ENCODE data around the gene CDC6.
A peak's percentile ranks its signal among the peaks of the same experiment; 100 is the strongest.
"Not testable (repeated sequence)": the region's sequence is repeated elsewhere in the genome, so short reads cannot be mapped to it uniquely, and the experiment has no call there.

Gene CDC6

GRCh38 chr17:40304552-40304863 is 16.8 kb downstream of the CDC6 start:
- H3K27ac ChIP-seq (ENCODE audit: insufficient read depth in 1 of 2, low read depth in 1 of 2, low read length in 2 of 2, poor library complexity in 1 of 2, severe bottlenecking in 2 of 2); H3K9me3 ChIP-seq (ENCODE audit: control extremely low read depth in 1 of 5, control insufficient read depth in 4 of 5, insufficient read depth in 2 of 5, low read depth in 1 of 5, low read length in 4 of 5); DNase-seq; H3K4me3 ChIP-seq (ENCODE audit: control insufficient read depth in 1 of 7, extremely low read depth in 1 of 7, insufficient read depth in 4 of 7, low read depth in 2 of 7, low read length in 6 of 7); H3K27me3 ChIP-seq (replicated peaks in 2 of 5; ENCODE audit: control insufficient read depth in 4 of 5, insufficient read depth in 5 of 5, low read length in 4 of 5): not testable (repeated sequence)
- ChIA-PET CTCF (interaction anchor here (0.7 to 50.4 kb wide), 10 partner anchors 11 to 228 kb away, joined by 3 to 1388 read pairs (median 11); partner anchors contain the start of gene GJD3), POLR2A (interaction anchor here (2.3 kb wide), 1 partner anchor 49 kb away, joined by 5 read pairs; no protein-coding TSS in a partner anchor)
- H3K36me3 ChIP-seq (ENCODE audit: control insufficient read depth in 4 of 4, insufficient read depth in 4 of 4, low read length in 3 of 4), result peaks cover 2 to 49% (median 4%) of the 10 kb centered on the region in 4 experiments
- peaks cover 23 to 53% (median 40%) of the 10 kb centered on the region in 4 experiments for H3K4me1 ChIP-seq (ENCODE audit: control extremely low read depth in 1 of 4, control insufficient read depth in 4 of 4, insufficient read depth in 4 of 4, low read length in 3 of 4)
- 100% methylated on average over 1 of the region's 5 CpGs for WGBS (ENCODE audit: insufficient coverage)

- not testable (repeated sequence) for DNase-seq; H3K27ac ChIP-seq (ENCODE audit: insufficient read depth in 1 of 2, low read depth in 1 of 2, low read length in 2 of 2, poor library complexity in 1 of 2, severe bottlenecking in 2 of 2); H3K9me3 ChIP-seq (ENCODE audit: control extremely low read depth in 1 of 5, control insufficient read depth in 4 of 5, insufficient read depth in 2 of 5, low read depth in 1 of 5, low read length in 4 of 5); H3K27me3 ChIP-seq (replicated peaks in 2 of 5; ENCODE audit: control insufficient read depth in 4 of 5, insufficient read depth in 5 of 5, low read length in 4 of 5); H3K4me3 ChIP-seq (ENCODE audit: control insufficient read depth in 1 of 7, extremely low read depth in 1 of 7, insufficient read depth in 4 of 7, low read depth in 2 of 7, low read length in 6 of 7)
- Histone ChIP-seq H3K36me3 (ENCODE audit: control insufficient read depth in 4 of 4, insufficient read depth in 4 of 4, low read length in 3 of 4) (peaks cover 2 to 46% (median 4%) of the 10 kb centered on the region in 4 experiments), H3K4me1 (ENCODE audit: control extremely low read depth in 1 of 4, control insufficient read depth in 4 of 4, insufficient read depth in 4 of 4, low read length in 3 of 4) (peaks cover 23 to 56% (median 44%) of the 10 kb centered on the region in 4 experiments)
- ChIA-PET POLR2A (interaction anchor here (1.4 kb wide), 1 partner anchor 18 kb away, joined by 3 read pairs; no protein-coding TSS in a partner anchor), CTCF (interaction anchor here (0.7 to 50.4 kb wide), 10 partner anchors 11 to 227 kb away, joined by 3 to 1388 read pairs (median 8); partner anchors contain the start of gene GJD3)
- 100% methylated on average over 2 of the region's 5 CpGs for WGBS (ENCODE audit: insufficient coverage)
Measured at GRCh38 chr17:40304866-40305265, 17.2 kb downstream of the CDC6 start.

- 81% methylated on average over 2 of the region's 2 CpGs for WGBS (ENCODE audit: insufficient coverage)
- POLR2A ChIA-PET, result interaction anchor here (1.4 to 1.6 kb wide), 4 partner anchors 16 to 36 kb away, joined by 3 to 10 read pairs (median 6); no protein-coding TSS in a partner anchor
- CTCF ChIA-PET, result interaction anchor here (1.0 to 50.4 kb wide), 8 partner anchors 9 to 109 kb away, joined by 4 to 1388 read pairs (median 10); partner anchors contain the start of gene GJD3
- Histone ChIP-seq H3K9me3 (ENCODE audit: control extremely low read depth in 1 of 5, control insufficient read depth in 4 of 5, insufficient read depth in 2 of 5, low read depth in 1 of 5, low read length in 4 of 5) (no peaks in the 10 kb centered on the region), H3K4me3 (ENCODE audit: control insufficient read depth in 1 of 7, extremely low read depth in 1 of 7, insufficient read depth in 4 of 7, low read depth in 2 of 7, low read length in 6 of 7) (no peak overlapping the region), H3K36me3 (ENCODE audit: control insufficient read depth in 4 of 4, insufficient read depth in 4 of 4, low read length in 3 of 4) (peaks cover 0 to 32% (median 0%) of the 10 kb centered on the region in 4 experiments), H3K4me1 (ENCODE audit: control extremely low read depth in 1 of 4, control insufficient read depth in 4 of 4, insufficient read depth in 4 of 4, low read length in 3 of 4) (peaks cover 31 to 72% (median 56%) of the 10 kb centered on the region in 4 experiments), H3K27ac (ENCODE audit: insufficient read depth in 1 of 2, low read depth in 1 of 2, low read length in 2 of 2, poor library complexity in 1 of 2, severe bottlenecking in 2 of 2) (peak overlapping the region in 1 of 2 experiments; percentile 35), H3K27me3 (replicated peaks in 2 of 5; ENCODE audit: control insufficient read depth in 4 of 5, insufficient read depth in 5 of 5, low read length in 4 of 5) (no peaks in the 10 kb centered on the region)
- no peak for DNase-seq
Measured at GRCh38 chr17:40306395-40306794, 18.7 kb downstream of the CDC6 start.

GRCh38 chr17:40307001-40307730 is 19.5 kb downstream of the CDC6 start:
- H3K4me1 ChIP-seq (ENCODE audit: control extremely low read depth in 1 of 4, control insufficient read depth in 4 of 4, insufficient read depth in 4 of 4, low read length in 3 of 4), result peaks cover 34 to 79% (median 64%) of the 10 kb centered on the region in 4 experiments
- peak overlapping the region in 1 of 2 experiments; percentile 35 for H3K27ac ChIP-seq (ENCODE audit: insufficient read depth in 1 of 2, low read depth in 1 of 2, low read length in 2 of 2, poor library complexity in 1 of 2, severe bottlenecking in 2 of 2)
- ChIA-PET POLR2A (interaction anchor here (0.8 to 2.4 kb wide), 9 partner anchors 9 to 226 kb away, joined by 3 to 11 read pairs (median 4); no protein-coding TSS in a partner anchor), CTCF (interaction anchor here (0.6 to 50.4 kb wide), 11 partner anchors 9 to 108 kb away, joined by 3 to 1388 read pairs (median 6); partner anchors contain the start of gene GJD3)
- WGBS (ENCODE audit: insufficient coverage), result 65% methylated on average over 4 of the region's 10 CpGs
- no peaks in the 10 kb centered on the region for H3K9me3 ChIP-seq (ENCODE audit: control extremely low read depth in 1 of 5, control insufficient read depth in 4 of 5, insufficient read depth in 2 of 5, low read depth in 1 of 5, low read length in 4 of 5)
- H3K36me3 ChIP-seq (ENCODE audit: control insufficient read depth in 4 of 4, insufficient read depth in 4 of 4, low read length in 3 of 4), result peaks cover 0 to 24% (median 0%) of the 10 kb centered on the region in 4 experiments
- peak overlapping the region in 1 of 7 experiments; percentile 2 for H3K4me3 ChIP-seq (ENCODE audit: control insufficient read depth in 1 of 7, extremely low read depth in 1 of 7, insufficient read depth in 4 of 7, low read depth in 2 of 7, low read length in 6 of 7)
- DNase-seq, result no peak
- no peaks in the 10 kb centered on the region for H3K27me3 ChIP-seq (replicated peaks in 2 of 5; ENCODE audit: control insufficient read depth in 4 of 5, insufficient read depth in 5 of 5, low read length in 4 of 5)

GRCh38 chr17:40307740-40308239 is 20.1 kb downstream of the CDC6 start:
- H3K4me3 ChIP-seq (ENCODE audit: control insufficient read depth in 1 of 7, extremely low read depth in 1 of 7, insufficient read depth in 4 of 7, low read depth in 2 of 7, low read length in 6 of 7), result peak overlapping the region in 1 of 7 experiments; percentile 29
- peaks cover 34 to 85% (median 70%) of the 10 kb centered on the region in 4 experiments for H3K4me1 ChIP-seq (ENCODE audit: control extremely low read depth in 1 of 4, control insufficient read depth in 4 of 4, insufficient read depth in 4 of 4, low read length in 3 of 4)
- POLR2A ChIA-PET, result interaction anchor here (0.7 to 2.4 kb wide), 11 partner anchors 8 to 225 kb away, joined by 3 to 11 read pairs (median 4); no protein-coding TSS in a partner anchor
- H3K36me3 ChIP-seq (ENCODE audit: control insufficient read depth in 4 of 4, insufficient read depth in 4 of 4, low read length in 3 of 4), result peaks cover 0 to 18% (median 0%) of the 10 kb centered on the region in 4 experiments
- peak overlapping the region in 1 of 2 experiments; percentile 38 for H3K27ac ChIP-seq (ENCODE audit: insufficient read depth in 1 of 2, low read depth in 1 of 2, low read length in 2 of 2, poor library complexity in 1 of 2, severe bottlenecking in 2 of 2)
- no peaks in the 10 kb centered on the region for H3K27me3 ChIP-seq (replicated peaks in 2 of 5; ENCODE audit: control insufficient read depth in 4 of 5, insufficient read depth in 5 of 5, low read length in 4 of 5)
- CTCF ChIA-PET, result interaction anchor here (0.6 to 50.4 kb wide), 10 partner anchors 8 to 232 kb away, joined by 3 to 1388 read pairs (median 5); partner anchors contain the start of gene GJD3
- DNase-seq, result peak in 1 of 3 donors; percentile 48
- H3K9me3 ChIP-seq (ENCODE audit: control extremely low read depth in 1 of 5, control insufficient read depth in 4 of 5, insufficient read depth in 2 of 5, low read depth in 1 of 5, low read length in 4 of 5), result no peaks in the 10 kb centered on the region
- WGBS (ENCODE audit: insufficient coverage), result 11% methylated on average over 2 of the region's 3 CpGs

- WGBS (ENCODE audit: insufficient coverage), result 5% methylated on average over 14 of the region's 20 CpGs
- H3K9me3 ChIP-seq (ENCODE audit: control extremely low read depth in 1 of 5, control insufficient read depth in 4 of 5, insufficient read depth in 2 of 5, low read depth in 1 of 5, low read length in 4 of 5), result no peaks in the 10 kb centered on the region
- H3K4me1 ChIP-seq (ENCODE audit: control extremely low read depth in 1 of 4, control insufficient read depth in 4 of 4, insufficient read depth in 4 of 4, low read length in 3 of 4), result peaks cover 30 to 84% (median 77%) of the 10 kb centered on the region in 4 experiments
- no peaks in the 10 kb centered on the region for H3K27me3 ChIP-seq (replicated peaks in 2 of 5; ENCODE audit: control insufficient read depth in 4 of 5, insufficient read depth in 5 of 5, low read length in 4 of 5)
- peak in 1 of 3 donors; percentile 65 for DNase-seq
- ChIA-PET POLR2A (interaction anchor here (1.0 to 2.4 kb wide), 5 partner anchors 14 to 44 kb away, joined by 3 to 11 read pairs (median 4); no protein-coding TSS in a partner anchor), CTCF (interaction anchor here (0.6 to 50.4 kb wide), 13 partner anchors 6 to 234 kb away, joined by 3 to 1388 read pairs (median 4); partner anchors contain the start of genes GJD3 and TOP2A)
- peaks cover 0 to 3% (median 0%) of the 10 kb centered on the region in 4 experiments for H3K36me3 ChIP-seq (ENCODE audit: control insufficient read depth in 4 of 4, insufficient read depth in 4 of 4, low read length in 3 of 4)
- peak within 1 kb of the TSS; percentile 32 to 79 (median 61) for H3K4me3 ChIP-seq (ENCODE audit: control insufficient read depth in 1 of 7, extremely low read depth in 1 of 7, insufficient read depth in 4 of 7, low read depth in 2 of 7, low read length in 6 of 7)
- peak within 1 kb of the TSS in 1 of 2 experiments; percentile 38 for H3K27ac ChIP-seq (ENCODE audit: insufficient read depth in 1 of 2, low read depth in 1 of 2, low read length in 2 of 2, poor library complexity in 1 of 2, severe bottlenecking in 2 of 2)
Measured at GRCh38 chr17:40309031-40309948, 21.6 kb downstream of the CDC6 start, which contains the start of gene RARA. TSS of gene RARA (plus strand) at chr17:40309180. CDS start at chr17:40331219, 22,039 bp downstream.
